GM18909 (cell line): ENCODE results near the gene PKM.
A peak's percentile ranks its signal among the peaks of the same experiment; 100 is the strongest.

ENCODE experiments used
- ATAC-seq: cut with Tn5 transposase; IDR thresholded peaks from one replicate; pipeline ENCODE4 v1.9.1; 2021; ENCODE audit warnings: mild to moderate bottlenecking; ENCODE audit not compliant: unreplicated experiment, poor library complexity

Gene PKM

GRCh38 chr15:72236381-72237003 is 5.5 kb upstream of the PKM start:
- no peak for ATAC-seq

GRCh38 chr15:72235298-72235697 is 4.3 kb upstream of the PKM start:
- ATAC-seq = no peak

- ATAC-seq = no peak
Measured at GRCh38 chr15:72233769-72234168, 2.8 kb upstream of the PKM start.

GRCh38 chr15:72231833-72232478 is 966 bp upstream of the PKM start:
- ATAC-seq = peak; percentile 1

- no peak for ATAC-seq
Measured at GRCh38 chr15:72230197-72231065, 559 bp downstream of the PKM start.

- no peak for ATAC-seq
Measured at GRCh38 chr15:72229947-72230196, 1.1 kb downstream of the PKM start.

GRCh38 chr15:72229076-72229946 is 1.7 kb downstream of the PKM start:
- ATAC-seq = no peak

GRCh38 chr15:72227720-72228119 is 3.3 kb downstream of the PKM start:
- ATAC-seq = no peak

GRCh38 chr15:72227192-72227586 is 3.8 kb downstream of the PKM start:
- no peak for ATAC-seq

GRCh38 chr15:72223278-72223677 is 7.7 kb downstream of the PKM start:
- ATAC-seq = no peak

- no peak for ATAC-seq
Measured at GRCh38 chr15:72222393-72222792, 8.6 kb downstream of the PKM start.

GRCh38 chr15:72220687-72221086 is 10.3 kb downstream of the PKM start:
- ATAC-seq = no peak

GRCh38 chr15:72217216-72217615 is 13.8 kb downstream of the PKM start:
- ATAC-seq = no peak

GRCh38 chr15:72216079-72216478 is 14.9 kb downstream of the PKM start:
- no peak for ATAC-seq

GRCh38 chr15:72207558-72208085 is 23.4 kb downstream of the PKM start:
- no peak for ATAC-seq

GRCh38 chr15:72206677-72207000 is 24.4 kb downstream of the PKM start:
- no peak for ATAC-seq

- ATAC-seq = no peak
Measured at GRCh38 chr15:72205896-72206676, 24.9 kb downstream of the PKM start.

GRCh38 chr15:72205273-72205672 is 25.7 kb downstream of the PKM start:
- ATAC-seq = no peak

- no peak for ATAC-seq
Measured at GRCh38 chr15:72203507-72203837, 27.5 kb downstream of the PKM start.
